ENCODE measurements around the gene TNNT1. TPM values are rescaled to one million over a fixed set of nuclear protein-coding genes. Genes with fewer than 3 reads are reported as not detected.

Gene TNNT1
- polyA plus RNA-seq, 1 of the 3 experiments (the other 2 are of a cell fraction) = 39.5 TPM

GRCh38 chr19:55160128-55160985 lies 11.4 kb upstream of the TNNT1 start:
- peak overlapping the region in 1 of 2 experiments; percentile 52; a peak in 1 of 4 replicates for H3K4me3 ChIP-seq (ENCODE audit: low read depth in 2 of 2, low read length in 1 of 2)
- WGBS (ENCODE audit: low lambda C conversion rate) = 10% methylated on average over 18 of the region's 33 CpGs
- H3K79me2 ChIP-seq (ENCODE audit: insufficient read depth) = no peaks in the 10 kb centered on the region
- no peak overlapping the region for H3K9ac ChIP-seq
- peaks cover 21% of the 10 kb centered on the region for H3K27me3 ChIP-seq (ENCODE audit: insufficient read depth)
- peaks cover 7% of the 10 kb centered on the region for H3F3A ChIP-seq (replicated peaks; ENCODE audit: insufficient read depth)
- H3K9me2 ChIP-seq = no peaks in the 10 kb centered on the region
- H4K20me1 ChIP-seq (ENCODE audit: insufficient read depth) = no peaks in the 10 kb centered on the region
- no peaks in the 10 kb centered on the region for H3K9me3 ChIP-seq
- CTCF ChIA-PET = interaction anchor here (0.7 to 3.8 kb wide), 39 partner anchors 9 to 978 kb away, joined by 3 to 116 read pairs (median 4); partner anchors contain the start of genes PPP1R12C, PPP6R1 and SYT5
- no peak overlapping the region for H2AFZ ChIP-seq (ENCODE audit: low read depth)
- H3K27ac ChIP-seq (ENCODE audit: low read depth in 2 of 2, low read length in 1 of 2) = no peak overlapping the region
- no peaks in the 10 kb centered on the region for H3K36me3 ChIP-seq (replicated peaks in 1 of 2; ENCODE audit: control insufficient read depth in 1 of 2, insufficient read depth in 2 of 2, low read length in 1 of 2)
- peaks cover 0 to 10% of the 10 kb centered on the region in 2 experiments; a peak in 1 of 4 replicates for H3K4me1 ChIP-seq (ENCODE audit: control insufficient read depth in 1 of 2, insufficient read depth in 2 of 2, low read depth in 1 of 2, low read length in 1 of 2)
- H3K4me2 ChIP-seq = no peak overlapping the region
- peak; percentile 98 for DNase-seq
- POLR2A ChIA-PET = interaction anchor here (0.6 to 1.1 kb wide), 4 partner anchors 20 to 1166 kb away, joined by 3 to 4 read pairs (median 3); partner anchors contain the start of genes PPP6R1 and UBE2S
- TF ChIP-seq, protein P1, sequence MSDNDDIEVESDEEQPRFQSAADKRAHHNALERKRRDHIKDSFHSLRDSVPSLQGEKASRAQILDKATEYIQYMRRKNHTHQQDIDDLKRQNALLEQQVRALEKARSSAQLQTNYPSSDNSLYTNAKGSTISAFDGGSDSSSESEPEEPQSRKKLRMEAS (IDR thresholded peaks at IDR 0.05; ENCODE audit: low read depth) = peak; percentile 73
- TF ChIP-seq POLR2AphosphoS5 (IDR thresholded peaks at IDR 0.05; ENCODE audit: low read depth, low read length) = no peak
- TF ChIP-seq RFX5 (IDR thresholded peaks at IDR 0.05; ENCODE audit: low read length) = no peak
- TF ChIP-seq GATA2 (CRISPR knock-in tag; IDR thresholded peaks at IDR 0.05) = no peak
- no peak for TF ChIP-seq EZH2phosphoT487 (IDR thresholded peaks at IDR 0.05; ENCODE audit: borderline replicate concordance, low read depth)
- no peak for TF ChIP-seq SIN3A (IDR thresholded peaks at IDR 0.05; ENCODE audit: borderline replicate concordance, low read depth, low read length)
- no peak for TF ChIP-seq TEAD4 (IDR thresholded peaks at IDR 0.05; ENCODE audit: borderline replicate concordance, insufficient read depth)
- TF ChIP-seq EP300 (IDR thresholded peaks at IDR 0.05; ENCODE audit: borderline replicate concordance in 1 of 2, low read depth in 1 of 2, low read length in 1 of 2) = no peak
- TF ChIP-seq NFIC (IDR thresholded peaks at IDR 0.05; ENCODE audit: borderline replicate concordance) = no peak
- no peak for TF ChIP-seq REST (IDR thresholded peaks at IDR 0.05; ENCODE audit: low read depth, low read length)
- TF ChIP-seq RXRA (IDR thresholded peaks at IDR 0.05; ENCODE audit: borderline replicate concordance, low read depth) = no peak
- TF ChIP-seq YY1 (IDR thresholded peaks at IDR 0.05; ENCODE audit: low read depth) = no peak
- TF ChIP-seq TAF1 (IDR thresholded peaks at IDR 0.05; ENCODE audit: borderline replicate concordance, low read depth, low read length) = no peak
- TF ChIP-seq, protein P2, sequence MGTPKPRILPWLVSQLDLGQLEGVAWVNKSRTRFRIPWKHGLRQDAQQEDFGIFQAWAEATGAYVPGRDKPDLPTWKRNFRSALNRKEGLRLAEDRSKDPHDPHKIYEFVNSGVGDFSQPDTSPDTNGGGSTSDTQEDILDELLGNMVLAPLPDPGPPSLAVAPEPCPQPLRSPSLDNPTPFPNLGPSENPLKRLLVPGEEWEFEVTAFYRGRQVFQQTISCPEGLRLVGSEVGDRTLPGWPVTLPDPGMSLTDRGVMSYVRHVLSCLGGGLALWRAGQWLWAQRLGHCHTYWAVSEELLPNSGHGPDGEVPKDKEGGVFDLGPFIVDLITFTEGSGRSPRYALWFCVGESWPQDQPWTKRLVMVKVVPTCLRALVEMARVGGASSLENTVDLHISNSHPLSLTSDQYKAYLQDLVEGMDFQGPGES (IDR thresholded peaks at IDR 0.05; ENCODE audit: low read depth, low read length) = no peak
- TF ChIP-seq CHD2 (IDR thresholded peaks at IDR 0.05; ENCODE audit: low read length, partially characterized antibody) = no peak
- TF ChIP-seq GABPA (IDR thresholded peaks at IDR 0.05; ENCODE audit: low read depth) = no peak
- no peak for TF ChIP-seq NRF1 (IDR thresholded peaks at IDR 0.05; ENCODE audit: low read depth, low read length)
- peak; percentile 63; the same call in 1 of the 2 replicates for TF ChIP-seq MXI1 (IDR thresholded peaks at IDR 0.05; ENCODE audit: low read depth, low read length)
- peak; percentile 56 for TF ChIP-seq SMC3 (IDR thresholded peaks at IDR 0.05; ENCODE audit: low read depth, low read length)
- no peak for TF ChIP-seq FOSL2 (IDR thresholded peaks at IDR 0.05; ENCODE audit: borderline replicate concordance, low read depth)
- TF ChIP-seq MEF2A (IDR thresholded peaks at IDR 0.05; ENCODE audit: borderline replicate concordance, low read depth) = no peak
- TF ChIP-seq FOXM1 (IDR thresholded peaks at IDR 0.05; ENCODE audit: low read depth) = no peak
- TF ChIP-seq TCF12 (IDR thresholded peaks at IDR 0.05) = no peak
- peak; percentile 90 for TF ChIP-seq CTCF (IDR thresholded peaks at IDR 0.05)
- TF ChIP-seq, protein P3, sequence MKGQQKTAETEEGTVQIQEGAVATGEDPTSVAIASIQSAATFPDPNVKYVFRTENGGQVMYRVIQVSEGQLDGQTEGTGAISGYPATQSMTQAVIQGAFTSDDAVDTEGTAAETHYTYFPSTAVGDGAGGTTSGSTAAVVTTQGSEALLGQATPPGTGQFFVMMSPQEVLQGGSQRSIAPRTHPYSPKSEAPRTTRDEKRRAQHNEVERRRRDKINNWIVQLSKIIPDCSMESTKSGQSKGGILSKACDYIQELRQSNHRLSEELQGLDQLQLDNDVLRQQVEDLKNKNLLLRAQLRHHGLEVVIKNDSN (IDR thresholded peaks at IDR 0.05; ENCODE audit: borderline replicate concordance, low read depth) = no peak
- no peak for TF ChIP-seq JUND (IDR thresholded peaks at IDR 0.05)
- TF ChIP-seq ELF1 (IDR thresholded peaks at IDR 0.05) = no peak
